ENCODE data around the gene DLGAP1.

GRCh38 chr18:3590096-3590630 lies 864.9 kb downstream of the DLGAP1 start:
- TF ChIP-seq CTCF (IDR thresholded peaks at IDR 0.05; ENCODE audit: insufficient read depth, low read length, poor library complexity, severe bottlenecking), result no peak
- no peak for TF ChIP-seq EZH2phosphoT487 (conservative IDR thresholded peaks at IDR 0.05; ENCODE audit: low read length)
